Mesodermal cell (in vitro differentiated cells): ENCODE results near the gene GRID2IP.

Experiments used
- H3K27ac ChIP-seq: 2 replicates; pipeline ENCODE4 v1.7.0; 2013; ENCODE audit warnings: mild to moderate bottlenecking, low read depth, low read length, moderate library complexity; ENCODE audit not compliant: severe bottlenecking
- H3K36me3 ChIP-seq: 2 replicates; pipeline ENCODE4 v1.7.1; 2013; ENCODE audit warnings: mild to moderate bottlenecking, low read length, moderate library complexity; ENCODE audit not compliant: control insufficient read depth, insufficient read depth
- H3K4me1 ChIP-seq: one replicate; pipeline ENCODE4 v1.7.1; 2013; ENCODE audit warnings: mild to moderate bottlenecking, low read length; ENCODE audit not compliant: insufficient read depth, control insufficient read depth, poor library complexity, severe bottlenecking
- H3K4me3 ChIP-seq: 2 replicates; pipeline ENCODE4 v1.7.0; 2013; ENCODE audit warnings: low read length, control low read depth, mild to moderate bottlenecking; ENCODE audit not compliant: insufficient read depth, poor library complexity, severe bottlenecking; ENCODE audit errors: extremely low read depth
- H3K9me3 ChIP-seq: 2 replicates; pipeline ENCODE4 v1.7.1; 2013; ENCODE audit warnings: mild to moderate bottlenecking, low read length, moderate library complexity; ENCODE audit not compliant: control insufficient read depth
- WGBS, 2 experiments: methylation state at CpG; one replicate each; pipeline ENCODE4 v1.1.5; 2013; ENCODE audit warnings: missing lambda C conversion rate in 2 of 2; ENCODE audit not compliant: insufficient coverage in 2 of 2; 5-methylcytosine and 5-hydroxymethylcytosine counted together

The GRID2IP gene

GRCh38 chr7:6500691-6501090 is 50.6 kb downstream of the GRID2IP start:
- no peak overlapping the region for H3K4me3 ChIP-seq
- H3K36me3 ChIP-seq, result no peaks in the 10 kb centered on the region
- 100% methylated on average over 1 of the region's 1 CpG; no CpG with 5 or more reads in 1 of the 2 experiments for WGBS, 2 experiments
- H3K9me3 ChIP-seq, result no peaks in the 10 kb centered on the region
- H3K27ac ChIP-seq, result no peak overlapping the region
- peaks cover 2% of the 10 kb centered on the region for H3K4me1 ChIP-seq

- Histone ChIP-seq H3K9me3 (no peaks in the 10 kb centered on the region), H3K36me3 (no peaks in the 10 kb centered on the region), H3K27ac (no peak overlapping the region), H3K4me1 (peaks cover 2% of the 10 kb centered on the region), H3K4me3 (no peak overlapping the region)
- WGBS, 2 experiments, result 85 to 88% methylated on average over 13 of the region's 14 CpGs
These were observed 53.3 kb downstream of the GRID2IP start for GRCh38 chr7:6497994-6498393.

- H3K4me1 ChIP-seq, result peaks cover 2% of the 10 kb centered on the region
- H3K9me3 ChIP-seq, result no peaks in the 10 kb centered on the region
- H3K27ac ChIP-seq, result no peak overlapping the region
- H3K36me3 ChIP-seq, result no peaks in the 10 kb centered on the region
- WGBS, 2 experiments, result 92 to 98% methylated on average over 7 to 11 of the region's 14 CpGs
- H3K4me3 ChIP-seq, result no peak overlapping the region
These were observed 53.7 kb downstream of the GRID2IP start for GRCh38 chr7:6497637-6497905.

- no peak overlapping the region for H3K27ac ChIP-seq
- H3K36me3 ChIP-seq, result no peaks in the 10 kb centered on the region
- no peak overlapping the region for H3K4me3 ChIP-seq
- no peaks in the 10 kb centered on the region for H3K9me3 ChIP-seq
- 95 to 96% methylated on average over 13 to 19 of the region's 19 CpGs for WGBS, 2 experiments
- H3K4me1 ChIP-seq, result peaks cover 2% of the 10 kb centered on the region
These were observed 54.2 kb downstream of the GRID2IP start for GRCh38 chr7:6496842-6497636.

GRCh38 chr7:6495597-6496262 is 55.5 kb downstream of the GRID2IP start:
- Histone ChIP-seq H3K27ac (peak overlapping the region; percentile 72), H3K9me3 (no peaks in the 10 kb centered on the region), H3K36me3 (no peaks in the 10 kb centered on the region), H3K4me3 (no peak overlapping the region), H3K4me1 (peaks cover 2% of the 10 kb centered on the region)
- WGBS, 2 experiments, result 93 to 98% methylated on average over 3 to 5 of the region's 6 CpGs

GRCh38 chr7:6494365-6494764 is 56.9 kb downstream of the GRID2IP start:
- H3K4me3 ChIP-seq, result no peak overlapping the region
- no CpG with 5 or more reads among the region's 2 CpGs for WGBS, 2 experiments
- no peak overlapping the region for H3K27ac ChIP-seq

GRCh38 chr7:6491194-6491593 is 60.1 kb downstream of the GRID2IP start:
- Histone ChIP-seq H3K27ac (no peak overlapping the region), H3K4me3 (no peak overlapping the region), H3K36me3 (no peaks in the 10 kb centered on the region), H3K4me1 (no peaks in the 10 kb centered on the region), H3K9me3 (no peaks in the 10 kb centered on the region)
- 89 to 93% methylated on average over 9 of the region's 10 CpGs for WGBS, 2 experiments

More at GRCh38 chr7:6494365-6494764, 56.9 kb downstream of the GRID2IP start:
- no peaks in the 10 kb centered on the region for H3K9me3 ChIP-seq
- H3K4me1 ChIP-seq, result no peaks in the 10 kb centered on the region
- H3K36me3 ChIP-seq, result no peaks in the 10 kb centered on the region

GRCh38 chr7:6489612-6490011 is 61.6 kb downstream of the GRID2IP start:
- 0% methylated on average over 1 of the region's 1 CpG for WGBS, 2 experiments
- no peak overlapping the region for H3K4me3 ChIP-seq
- no peaks in the 10 kb centered on the region for H3K9me3 ChIP-seq
- H3K36me3 ChIP-seq, result no peaks in the 10 kb centered on the region
- no peaks in the 10 kb centered on the region for H3K4me1 ChIP-seq
- no peak overlapping the region for H3K27ac ChIP-seq

GRCh38 chr7:6487184-6487545 is 64.1 kb downstream of the GRID2IP start:
- 94 to 97% methylated on average over 4 of the region's 4 CpGs for WGBS, 2 experiments
- Histone ChIP-seq H3K9me3 (no peaks in the 10 kb centered on the region), H3K4me1 (no peaks in the 10 kb centered on the region), H3K4me3 (no peak overlapping the region), H3K27ac (no peak overlapping the region), H3K36me3 (peaks cover 6% of the 10 kb centered on the region)

- WGBS, 2 experiments, result 90 to 92% methylated on average over 13 to 15 of the region's 19 CpGs
- Histone ChIP-seq H3K27ac (no peak overlapping the region), H3K9me3 (no peaks in the 10 kb centered on the region), H3K36me3 (peaks cover 10% of the 10 kb centered on the region), H3K4me1 (no peaks in the 10 kb centered on the region), H3K4me3 (no peak overlapping the region)
These were observed 64.7 kb downstream of the GRID2IP start for GRCh38 chr7:6486438-6487183.
